ENCODE results near the gene ANP32B.
"Not testable (repeated sequence)": the region's sequence is repeated elsewhere in the genome, so short reads cannot be mapped to it uniquely, and the experiment has no call there.

ANP32B gene

DNA sequence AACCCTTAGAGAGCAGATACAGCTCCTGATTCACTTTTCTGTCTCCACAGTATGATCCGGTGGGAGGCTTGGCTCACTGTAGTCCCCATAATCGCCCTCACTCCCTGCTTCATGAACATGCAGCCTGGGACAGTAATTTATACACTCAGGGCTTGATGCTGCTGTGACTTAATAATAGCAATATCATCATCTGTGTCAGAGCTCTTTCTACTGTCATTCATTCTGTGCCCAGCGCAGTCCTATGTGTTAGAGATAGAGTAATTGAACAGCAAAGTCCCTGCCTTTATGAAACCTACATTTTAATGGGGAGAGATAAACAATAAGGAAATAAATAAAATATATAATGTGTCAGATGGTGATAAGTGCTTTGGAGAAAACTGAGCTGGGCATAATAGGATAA is 42.4 kb upstream of the ANP32B start:
- no peak for DNase-seq (ENCODE audit: low read depth)
- TF ChIP-seq, protein P1, sequence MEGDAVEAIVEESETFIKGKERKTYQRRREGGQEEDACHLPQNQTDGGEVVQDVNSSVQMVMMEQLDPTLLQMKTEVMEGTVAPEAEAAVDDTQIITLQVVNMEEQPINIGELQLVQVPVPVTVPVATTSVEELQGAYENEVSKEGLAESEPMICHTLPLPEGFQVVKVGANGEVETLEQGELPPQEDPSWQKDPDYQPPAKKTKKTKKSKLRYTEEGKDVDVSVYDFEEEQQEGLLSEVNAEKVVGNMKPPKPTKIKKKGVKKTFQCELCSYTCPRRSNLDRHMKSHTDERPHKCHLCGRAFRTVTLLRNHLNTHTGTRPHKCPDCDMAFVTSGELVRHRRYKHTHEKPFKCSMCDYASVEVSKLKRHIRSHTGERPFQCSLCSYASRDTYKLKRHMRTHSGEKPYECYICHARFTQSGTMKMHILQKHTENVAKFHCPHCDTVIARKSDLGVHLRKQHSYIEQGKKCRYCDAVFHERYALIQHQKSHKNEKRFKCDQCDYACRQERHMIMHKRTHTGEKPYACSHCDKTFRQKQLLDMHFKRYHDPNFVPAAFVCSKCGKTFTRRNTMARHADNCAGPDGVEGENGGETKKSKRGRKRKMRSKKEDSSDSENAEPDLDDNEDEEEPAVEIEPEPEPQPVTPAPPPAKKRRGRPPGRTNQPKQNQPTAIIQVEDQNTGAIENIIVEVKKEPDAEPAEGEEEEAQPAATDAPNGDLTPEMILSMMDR (conservative IDR thresholded peaks at IDR 0.05; ENCODE audit: control insufficient read depth, insufficient read depth, low read depth, low read length): no peak
- no peak overlapping the region for H3K4me3 ChIP-seq (ENCODE audit: control insufficient read depth, low read depth, low read length)

DNA sequence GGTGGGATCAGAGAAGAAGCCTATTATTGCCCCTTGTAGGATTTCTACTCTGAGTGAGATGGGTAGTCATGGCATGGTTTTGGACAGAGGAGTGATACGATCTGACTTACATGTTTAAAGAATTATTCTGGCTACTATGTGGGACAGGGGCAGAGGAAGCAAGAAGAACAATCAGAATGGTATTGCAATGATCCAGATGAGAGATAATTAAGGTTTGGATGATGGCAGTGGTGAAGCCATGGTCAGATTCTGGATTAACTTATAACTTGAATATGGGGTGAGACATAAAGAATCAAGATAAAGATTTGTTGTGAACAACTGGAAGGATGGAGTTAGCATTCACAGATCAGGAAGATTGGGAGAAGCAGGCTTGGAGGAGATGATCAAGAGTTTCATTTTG is 41.8 kb upstream of the ANP32B start:
- DNase-seq (ENCODE audit: low read depth): no peak
- TF ChIP-seq, protein P1 (conservative IDR thresholded peaks at IDR 0.05; ENCODE audit: control insufficient read depth, insufficient read depth, low read depth, low read length): no peak
- H3K4me3 ChIP-seq (ENCODE audit: control insufficient read depth, low read depth, low read length): no peak overlapping the region

DNA sequence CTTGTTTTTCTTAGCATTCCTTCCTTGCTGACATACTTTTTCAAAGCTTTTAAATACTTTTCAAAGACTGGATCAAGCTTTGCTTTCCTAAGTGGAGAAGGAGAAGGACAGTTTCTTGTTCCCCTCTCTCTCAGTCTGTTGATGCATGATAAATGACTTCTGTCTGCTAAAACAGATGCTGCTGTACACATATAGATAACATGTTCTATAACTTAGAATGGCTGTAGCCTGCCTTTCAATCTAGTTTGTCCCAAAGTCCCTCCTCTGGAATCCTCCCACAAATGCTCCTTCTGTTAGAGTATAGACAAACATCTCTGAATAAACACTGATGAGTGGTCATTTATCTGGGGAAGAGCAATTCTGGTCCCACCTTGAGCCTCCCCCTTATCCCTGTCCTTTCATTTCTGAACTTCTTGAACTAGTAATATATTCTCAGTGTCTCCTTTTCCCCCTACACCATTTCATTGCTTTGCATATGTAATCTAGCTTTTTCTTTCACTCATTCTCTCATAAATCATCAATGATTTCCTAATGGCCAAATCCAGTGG is 39.8 kb upstream of the ANP32B start:
- no peak overlapping the region for H3K4me3 ChIP-seq (ENCODE audit: control insufficient read depth, low read depth, low read length)
- DNase-seq (ENCODE audit: low read depth): no peak
- TF ChIP-seq, protein P1 (conservative IDR thresholded peaks at IDR 0.05; ENCODE audit: control insufficient read depth, insufficient read depth, low read depth, low read length): no peak

DNA sequence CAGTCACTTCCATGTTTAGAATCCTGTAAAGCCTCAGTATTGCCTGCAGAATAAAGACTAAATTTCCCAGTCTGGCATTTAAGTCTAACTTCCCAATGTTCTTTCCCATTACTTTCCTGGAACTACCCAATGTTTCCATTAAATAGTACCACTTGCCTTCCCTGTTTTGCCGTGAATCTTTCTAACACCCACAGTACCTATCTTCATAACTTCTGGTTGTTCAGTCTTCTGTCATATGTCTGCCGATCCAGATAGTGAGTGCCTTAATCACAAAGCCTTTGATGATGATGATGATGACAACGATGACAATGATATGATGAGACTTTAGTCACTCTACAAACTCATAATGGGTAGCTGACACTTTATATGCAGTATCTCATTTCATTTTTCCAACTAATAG is 38.5 kb upstream of the ANP32B start:
- TF ChIP-seq, protein P1 (conservative IDR thresholded peaks at IDR 0.05; ENCODE audit: control insufficient read depth, insufficient read depth, low read depth, low read length): no peak
- no peak overlapping the region for H3K4me3 ChIP-seq (ENCODE audit: control insufficient read depth, low read depth, low read length)
- no peak for DNase-seq (ENCODE audit: low read depth)

DNA sequence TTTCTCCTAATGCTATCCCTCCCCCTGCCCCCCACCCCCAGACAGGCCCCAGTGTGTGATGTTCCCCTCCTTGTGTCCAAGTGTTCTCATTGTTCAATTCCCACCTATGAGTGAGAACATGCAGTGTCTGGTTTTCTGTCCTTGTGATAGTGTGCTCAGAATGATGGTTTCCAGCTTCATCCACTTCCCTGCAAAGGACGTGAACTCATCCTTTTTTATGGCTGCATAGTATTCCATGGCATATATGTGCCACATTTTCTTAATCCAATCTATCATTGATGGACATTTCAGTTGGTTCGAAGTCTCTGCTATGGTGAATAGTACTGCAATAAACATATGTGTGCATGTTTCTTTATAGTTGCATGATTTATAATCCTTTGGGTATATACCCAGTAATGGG is 37.7 kb upstream of the ANP32B start:
- H3K4me3 ChIP-seq (ENCODE audit: control insufficient read depth, low read depth, low read length); DNase-seq (ENCODE audit: low read depth): not testable (repeated sequence)

DNA sequence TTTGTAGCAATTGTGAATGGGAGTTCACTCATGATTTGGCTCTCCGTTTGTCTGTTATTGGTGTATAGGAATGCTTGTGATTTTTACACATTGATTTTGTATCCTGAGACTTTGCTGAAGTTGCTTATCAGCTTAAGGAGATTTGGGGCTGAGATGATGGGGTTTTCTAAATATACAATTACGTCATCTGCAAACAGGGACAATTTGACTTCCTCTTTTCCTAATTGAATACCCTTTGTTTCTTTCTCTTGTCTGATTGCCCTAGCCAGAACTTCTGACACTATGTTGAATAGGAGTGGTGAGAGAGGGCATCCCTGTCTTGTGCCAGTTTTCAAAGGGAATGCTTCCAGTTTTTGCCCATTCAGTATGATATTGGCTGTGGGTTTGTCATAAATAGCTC is 36.0 kb upstream of the ANP32B start:
- not testable (repeated sequence) for DNase-seq (ENCODE audit: low read depth); H3K4me3 ChIP-seq (ENCODE audit: control insufficient read depth, low read depth, low read length)

DNA sequence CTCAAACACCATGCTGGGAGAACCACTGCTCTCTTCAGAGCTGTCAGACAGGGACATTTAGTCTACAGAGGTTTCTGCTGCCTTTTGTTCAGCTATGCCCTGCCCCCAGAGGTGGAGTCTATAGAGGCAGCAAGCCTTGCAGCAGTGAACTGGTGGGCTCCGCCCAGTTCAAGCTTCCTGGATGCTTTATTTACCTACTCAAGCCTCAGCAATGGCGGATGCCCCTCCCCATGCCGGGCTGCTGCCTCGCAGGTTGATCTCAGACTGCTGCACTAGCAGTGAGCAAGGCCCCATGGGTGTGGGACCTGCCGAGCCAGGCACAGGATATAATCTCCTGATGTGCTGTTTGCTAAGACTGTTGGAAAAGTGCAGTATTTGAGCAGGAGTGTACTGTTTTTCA is 32.3 kb upstream of the ANP32B start:
- H3K4me3 ChIP-seq (ENCODE audit: control insufficient read depth, low read depth, low read length); DNase-seq (ENCODE audit: low read depth): not testable (repeated sequence)

DNA sequence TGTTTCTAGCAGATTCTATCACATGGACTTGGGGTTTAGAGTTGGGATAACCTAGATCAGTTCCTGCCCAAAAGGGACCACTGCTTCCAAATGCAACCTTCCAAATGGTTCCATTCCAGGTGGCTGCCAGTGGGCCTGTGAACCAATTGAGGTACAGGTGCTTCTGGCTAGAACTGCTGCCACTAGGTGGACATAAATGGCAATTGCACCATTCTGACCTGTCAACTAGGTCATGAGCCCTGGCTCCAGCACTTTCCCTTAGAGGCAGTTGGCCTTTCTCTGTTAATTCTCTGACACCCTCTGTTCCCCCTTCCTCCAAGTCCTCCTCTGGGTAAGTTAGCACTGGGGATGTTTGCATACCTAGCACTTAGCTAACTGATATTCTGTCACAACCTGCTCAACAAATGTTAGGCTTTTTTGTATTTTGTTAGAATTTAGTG is 28.6 kb upstream of the ANP32B start:
- no peak overlapping the region for H3K4me3 ChIP-seq (ENCODE audit: control insufficient read depth, low read depth, low read length)
- TF ChIP-seq, protein P1 (conservative IDR thresholded peaks at IDR 0.05; ENCODE audit: control insufficient read depth, insufficient read depth, low read depth, low read length): peak; percentile 46
- DNase-seq (ENCODE audit: low read depth): peak; percentile 14
